HepG2 (cell line): Measurements from ENCODE around the gene FAM43A. TPM values are rescaled to one million over a fixed set of nuclear protein-coding genes. Genes with fewer than 3 reads are reported as not detected.

ENCODE experiments used
- ASH2L ChIP-seq: fragments of 300-600, 200-600 bp; sonication (generic); IDR thresholded peaks from 2 replicates; pipeline ENCODE4 v1.7.0; 2017; ENCODE audit warnings: low read depth, mild to moderate bottlenecking, moderate library complexity, mixed read lengths, low read length; ENCODE audit not compliant: insufficient read length
- CBFB ChIP-seq: sonication (generic); formaldehyde crosslinking; IDR thresholded peaks from 2 replicates; pipeline ENCODE4 v1.4.0; 2020; ENCODE audit warnings: missing genetic modification reagents
- CBX5 ChIP-seq: sonication (generic); formaldehyde crosslinking; IDR thresholded peaks from 2 replicates; pipeline ENCODE4 v1.4.0; 2020; ENCODE audit warnings: missing genetic modification reagents, borderline replicate concordance
- DR1 ChIP-seq: sonication (generic); formaldehyde crosslinking; IDR thresholded peaks from 2 replicates; pipeline ENCODE4 v1.8.0; 2021; ENCODE audit warnings: mild to moderate bottlenecking, missing genetic modification reagents, inconsistent platforms
- DRAP1 ChIP-seq: IDR thresholded peaks from 2 replicates; pipeline ENCODE4 v1.6.1; 2016; ENCODE audit warnings: missing genetic modification reagents, missing compliant biosample characterization
- ELF3 ChIP-seq: IDR thresholded peaks from 2 replicates; pipeline ENCODE4 v1.6.1; 2016; ENCODE audit warnings: missing genetic modification reagents, missing compliant biosample characterization
- FOXK2 ChIP-seq: fragments of 450-650 bp; IDR thresholded peaks from 2 replicates; pipeline ENCODE4 v1.6.1; 2016
- HHEX ChIP-seq: IDR thresholded peaks from 2 replicates; pipeline ENCODE4 v1.6.1; 2016; ENCODE audit warnings: control low read depth
- MEIS2 ChIP-seq: sonication (generic); formaldehyde crosslinking; IDR thresholded peaks from 2 replicates; pipeline ENCODE4 v1.9.0; 2021; ENCODE audit warnings: mild to moderate bottlenecking, missing genetic modification reagents
- NFYC ChIP-seq: IDR thresholded peaks from 2 replicates; pipeline ENCODE4 v1.6.1; 2016; ENCODE audit warnings: missing genetic modification reagents, missing compliant biosample characterization
- PAF1 ChIP-seq: IDR thresholded peaks from 2 replicates; pipeline ENCODE4 v1.6.1; 2016; ENCODE audit warnings: missing genetic modification reagents, missing compliant biosample characterization
- SAP130 ChIP-seq: IDR thresholded peaks from 2 replicates; pipeline ENCODE4 v1.6.1; 2016; ENCODE audit warnings: low read depth
- SIN3A ChIP-seq: IDR thresholded peaks from 2 replicates; pipeline ENCODE4 v1.6.1; 2011; ENCODE audit warnings: low read depth, mild to moderate bottlenecking, control low read depth, low read length, borderline replicate concordance
- SP5 ChIP-seq: IDR thresholded peaks from 2 replicates; pipeline ENCODE4 v1.6.1; 2016; ENCODE audit warnings: low read depth, borderline replicate concordance
- TAF15 ChIP-seq: fragments of 200-400 bp; formaldehyde crosslinking; IDR thresholded peaks from one replicate; pipeline ENCODE4 v1.6.1; 2018; ENCODE audit warnings: mild to moderate bottlenecking, low read depth, low read length; ENCODE audit not compliant: poor library complexity, severe bottlenecking
- ZBTB7B ChIP-seq: sonication (generic); formaldehyde crosslinking; IDR thresholded peaks from 2 replicates; pipeline ENCODE4 v1.4.0; 2020; ENCODE audit warnings: missing genetic modification reagents
- ZMAT3 ChIP-seq: sonication (generic); formaldehyde crosslinking; conservative IDR thresholded peaks from 2 replicates; pipeline ENCODE4 v1.7.0; 2021; ENCODE audit warnings: missing genetic modification reagents
- ZNF282 ChIP-seq: fragments of 450-650 bp; IDR thresholded peaks from 2 replicates; pipeline ENCODE4 v1.6.1; 2018; ENCODE audit not compliant: partially characterized antibody
- ZNF44 ChIP-seq: sonication (generic); formaldehyde crosslinking; IDR thresholded peaks from 2 replicates; pipeline ENCODE4 v1.5.1; 2020; ENCODE audit warnings: mild to moderate bottlenecking, missing genetic modification reagents
- ZNF513 ChIP-seq: sonication (generic); formaldehyde crosslinking; conservative IDR thresholded peaks from 2 replicates; pipeline ENCODE4 v1.5.0; 2020; ENCODE audit warnings: missing genetic modification reagents
- ZNF879 ChIP-seq: sonication (generic); formaldehyde crosslinking; IDR thresholded peaks from 2 replicates; pipeline ENCODE4 v1.8.1; 2023; ENCODE audit warnings: missing genetic modification reagents
- polyA plus RNA-seq, 8 experiments: library from polyadenylated mRNA; depleted of rRNA in 3 of 8; stranded (reverse) in 7 of 8; unstranded in 1 of 8; fragments of >200 nt; fragmentation: Illumina TruSeq in 4 of 8; extraction: Trizol in 4 of 8; gene quantifications; 2 replicates each; pipeline versions ENCODE4 v1.2.1 to v1.2.3, GENCODE V29; 2011 to 2016; ENCODE audit warnings: low read depth in 4 of 8, missing spikeins in 1 of 8, mixed read lengths in 1 of 8; ENCODE audit not compliant: insufficient read depth in 1 of 8
- total RNA-seq, 5 experiments: library from RNA; depleted of rRNA; stranded (reverse); fragments of >200 nt; fragmentation: Illumina TruSeq; extraction: Trizol; gene quantifications; 2 replicates each; pipeline ENCODE4 v1.2.3, GENCODE V29; 2016; ENCODE audit warnings: low read depth in 1 of 5
- TF ChIP-seq, protein P1 (sequence below): sonication (generic); formaldehyde crosslinking; IDR thresholded peaks from 2 replicates; pipeline ENCODE4 v1.8.1; 2023; ENCODE audit warnings: mild to moderate bottlenecking, missing genetic modification reagents
- TF ChIP-seq, protein P2 (sequence below): sonication (generic); formaldehyde crosslinking; IDR thresholded peaks from 2 replicates; pipeline ENCODE4 v1.4.0; 2020; ENCODE audit warnings: missing genetic modification reagents
- TF ChIP-seq, protein P3 (sequence below): sonication (generic); formaldehyde crosslinking; IDR thresholded peaks from 2 replicates; pipeline ENCODE4 v1.4.0; 2020; ENCODE audit warnings: mild to moderate bottlenecking, missing genetic modification reagents, borderline replicate concordance

The FAM43A gene
- total and polyA plus RNA-seq, 2 of the 13 experiments (the other 11 are each of a cell fraction or from before 2014, with no cell fraction given) = 0.91 to 1.8 TPM

DNA sequence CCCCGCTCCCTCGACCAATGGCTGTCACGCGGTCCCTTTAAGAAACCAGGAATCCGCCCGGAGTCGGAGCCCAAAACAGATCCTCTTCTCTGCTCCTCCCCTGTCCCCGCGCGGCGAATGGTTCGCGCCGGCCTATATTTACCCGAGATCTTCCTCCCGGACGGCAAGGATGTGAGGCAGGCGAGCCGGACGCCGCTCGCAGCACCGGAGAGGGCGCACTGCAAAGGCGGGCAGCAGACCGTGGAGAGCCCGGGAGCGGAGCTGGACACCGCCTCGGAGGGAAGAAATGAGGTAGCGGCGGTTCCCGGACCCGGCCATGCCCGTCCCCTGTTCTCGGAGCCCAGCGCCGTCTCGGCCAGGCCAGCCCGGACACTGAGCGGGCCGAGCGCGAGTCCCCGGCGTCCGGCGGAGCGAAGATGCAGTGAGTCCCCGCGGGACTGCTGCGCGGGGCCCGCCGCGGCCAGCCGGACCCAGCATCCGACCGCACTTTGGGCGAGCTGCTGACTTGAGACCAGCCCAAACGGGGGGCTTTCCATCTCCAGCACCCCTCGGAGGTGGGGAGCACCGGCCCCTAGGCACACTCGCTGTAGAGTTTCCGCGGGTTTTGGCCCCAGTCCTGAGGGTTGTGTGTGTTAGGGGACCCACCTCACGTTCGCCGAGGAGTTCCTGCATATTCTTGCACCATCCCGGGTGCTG, at the start of gene FAM43A (continued):
- TF ChIP-seq, protein P1, sequence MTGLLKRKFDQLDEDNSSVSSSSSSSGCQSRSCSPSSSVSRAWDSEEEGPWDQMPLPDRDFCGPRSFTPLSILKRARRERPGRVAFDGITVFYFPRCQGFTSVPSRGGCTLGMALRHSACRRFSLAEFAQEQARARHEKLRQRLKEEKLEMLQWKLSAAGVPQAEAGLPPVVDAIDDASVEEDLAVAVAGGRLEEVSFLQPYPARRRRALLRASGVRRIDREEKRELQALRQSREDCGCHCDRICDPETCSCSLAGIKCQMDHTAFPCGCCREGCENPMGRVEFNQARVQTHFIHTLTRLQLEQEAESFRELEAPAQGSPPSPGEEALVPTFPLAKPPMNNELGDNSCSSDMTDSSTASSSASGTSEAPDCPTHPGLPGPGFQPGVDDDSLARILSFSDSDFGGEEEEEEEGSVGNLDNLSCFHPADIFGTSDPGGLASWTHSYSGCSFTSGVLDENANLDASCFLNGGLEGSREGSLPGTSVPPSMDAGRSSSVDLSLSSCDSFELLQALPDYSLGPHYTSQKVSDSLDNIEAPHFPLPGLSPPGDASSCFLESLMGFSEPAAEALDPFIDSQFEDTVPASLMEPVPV (CRISPR knock-in tag) = peak; percentile 47; the same call in 1 of the 2 replicates
- TF ChIP-seq CBX5 (CRISPR knock-in tag) (peak; percentile 75; the same call in 1 of the 2 replicates), DRAP1 (CRISPR knock-in tag) (peak; percentile 95), MEIS2 (0 out of 2 replicates have a peak, but pooled peaks have one; percentile 52), FOXK2 (0 out of 2 replicates have a peak, but pooled peaks have one; percentile 27), DR1 (CRISPR knock-in tag) (peak; percentile 69; the same call in 1 of the 2 replicates), ZBTB7B (CRISPR knock-in tag) (peak; percentile 63), SIN3A (peak; percentile 39; the same call in 1 of the 2 replicates), CBFB (CRISPR knock-in tag) (0 out of 2 replicates have a peak, but pooled peaks have one; percentile 69), ZMAT3 (CRISPR knock-in tag) (0 out of 2 replicates have a peak, but pooled peaks have one; percentile 46), HHEX (CRISPR knock-in tag) (no peak), PAF1 (CRISPR knock-in tag) (no peak), ZNF44 (CRISPR knock-in tag) (no peak), SAP130 (CRISPR knock-in tag) (peak; percentile 69), ZNF879 (CRISPR knock-in tag) (no peak), SP5 (CRISPR knock-in tag) (0 out of 2 replicates have a peak, but pooled peaks have one; percentile 32), ASH2L (peak; percentile 23), TAF15 (no peak), ZNF513 (CRISPR knock-in tag) (0 out of 2 replicates have a peak, but pooled peaks have one; percentile 29), ZNF282 (no peak), ELF3 (CRISPR knock-in tag) (peak; percentile 61; the same call in 1 of the 2 replicates), NFYC (peak; percentile 33; the same call in 1 of the 2 replicates)
- TF ChIP-seq, protein P2, sequence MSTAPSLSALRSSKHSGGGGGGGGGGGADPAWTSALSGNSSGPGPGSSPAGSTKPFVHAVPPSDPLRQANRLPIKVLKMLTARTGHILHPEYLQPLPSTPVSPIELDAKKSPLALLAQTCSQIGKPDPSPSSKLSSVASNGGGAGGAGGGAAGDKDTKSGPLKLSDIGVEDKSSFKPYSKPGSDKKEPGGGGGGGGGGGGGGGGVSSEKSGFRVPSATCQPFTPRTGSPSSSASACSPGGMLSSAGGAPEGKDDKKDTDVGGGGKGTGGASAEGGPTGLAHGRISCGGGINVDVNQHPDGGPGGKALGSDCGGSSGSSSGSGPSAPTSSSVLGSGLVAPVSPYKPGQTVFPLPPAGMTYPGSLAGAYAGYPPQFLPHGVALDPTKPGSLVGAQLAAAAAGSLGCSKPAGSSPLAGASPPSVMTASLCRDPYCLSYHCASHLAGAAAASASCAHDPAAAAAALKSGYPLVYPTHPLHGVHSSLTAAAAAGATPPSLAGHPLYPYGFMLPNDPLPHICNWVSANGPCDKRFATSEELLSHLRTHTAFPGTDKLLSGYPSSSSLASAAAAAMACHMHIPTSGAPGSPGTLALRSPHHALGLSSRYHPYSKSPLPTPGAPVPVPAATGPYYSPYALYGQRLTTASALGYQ (CRISPR knock-in tag) = peak; percentile 66; the same call in 1 of the 2 replicates
- TF ChIP-seq, protein P3, sequence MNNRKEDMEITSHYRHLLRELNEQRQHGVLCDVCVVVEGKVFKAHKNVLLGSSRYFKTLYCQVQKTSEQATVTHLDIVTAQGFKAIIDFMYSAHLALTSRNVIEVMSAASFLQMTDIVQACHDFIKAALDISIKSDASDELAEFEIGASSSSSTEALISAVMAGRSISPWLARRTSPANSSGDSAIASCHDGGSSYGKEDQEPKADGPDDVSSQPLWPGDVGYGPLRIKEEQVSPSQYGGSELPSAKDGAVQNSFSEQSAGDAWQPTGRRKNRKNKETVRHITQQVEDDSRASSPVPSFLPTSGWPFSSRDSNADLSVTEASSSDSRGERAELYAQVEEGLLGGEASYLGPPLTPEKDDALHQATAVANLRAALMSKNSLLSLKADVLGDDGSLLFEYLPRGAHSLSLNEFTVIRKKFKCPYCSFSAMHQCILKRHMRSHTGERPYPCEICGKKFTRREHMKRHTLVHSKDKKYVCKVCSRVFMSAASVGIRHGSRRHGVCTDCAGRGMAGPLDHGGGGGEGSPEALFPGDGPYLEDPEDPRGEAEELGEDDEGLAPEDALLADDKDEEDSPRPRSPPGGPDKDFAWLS (CRISPR knock-in tag) = 0 out of 2 replicates have a peak, but pooled peaks have one; percentile 46
